Measurements from ENCODE around the gene SCN2B. TPM values are rescaled to one million over a fixed set of nuclear protein-coding genes. Genes with fewer than 3 reads are reported as not detected.

Gene SCN2B
- total RNA-seq, 1 donor from 2014 or later: 0.12 TPM

DNA sequence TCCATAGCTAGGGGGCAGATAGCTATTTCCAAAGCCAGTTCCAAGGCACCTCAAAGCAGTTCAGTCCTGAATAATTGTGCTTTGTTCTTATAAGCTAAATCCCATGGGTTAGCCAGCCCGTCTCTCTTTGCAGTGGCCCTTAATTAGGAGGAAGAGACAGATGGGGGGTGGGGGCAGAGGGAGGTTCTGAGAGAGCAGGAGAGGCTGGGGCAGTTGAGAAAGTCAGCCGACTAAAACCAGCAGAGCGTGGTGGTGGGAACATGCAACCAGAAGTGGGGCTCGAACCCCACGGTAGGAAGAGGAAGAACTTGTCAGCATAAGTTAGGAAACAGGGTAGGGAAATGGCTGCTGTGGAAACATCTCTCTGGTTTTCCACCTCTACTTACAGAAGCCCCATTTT lies 12.9 kb downstream of the SCN2B start:
- Mint-ChIP-seq H3K9me3 (ENCODE audit: low read depth) (no peaks in the 10 kb centered on the region), H3K27ac (ENCODE audit: unreplicated experiment) (no peak overlapping the region), H3K36me3 (ENCODE audit: low read depth) (no peaks in the 10 kb centered on the region), H3K4me1 (ENCODE audit: low read depth) (no peaks in the 10 kb centered on the region), H3K4me3 (ENCODE audit: unreplicated experiment) (no peak overlapping the region), H3K27me3 (ENCODE audit: low read depth) (peaks cover 65% of the 10 kb centered on the region)
- TF ChIP-seq, protein P1, sequence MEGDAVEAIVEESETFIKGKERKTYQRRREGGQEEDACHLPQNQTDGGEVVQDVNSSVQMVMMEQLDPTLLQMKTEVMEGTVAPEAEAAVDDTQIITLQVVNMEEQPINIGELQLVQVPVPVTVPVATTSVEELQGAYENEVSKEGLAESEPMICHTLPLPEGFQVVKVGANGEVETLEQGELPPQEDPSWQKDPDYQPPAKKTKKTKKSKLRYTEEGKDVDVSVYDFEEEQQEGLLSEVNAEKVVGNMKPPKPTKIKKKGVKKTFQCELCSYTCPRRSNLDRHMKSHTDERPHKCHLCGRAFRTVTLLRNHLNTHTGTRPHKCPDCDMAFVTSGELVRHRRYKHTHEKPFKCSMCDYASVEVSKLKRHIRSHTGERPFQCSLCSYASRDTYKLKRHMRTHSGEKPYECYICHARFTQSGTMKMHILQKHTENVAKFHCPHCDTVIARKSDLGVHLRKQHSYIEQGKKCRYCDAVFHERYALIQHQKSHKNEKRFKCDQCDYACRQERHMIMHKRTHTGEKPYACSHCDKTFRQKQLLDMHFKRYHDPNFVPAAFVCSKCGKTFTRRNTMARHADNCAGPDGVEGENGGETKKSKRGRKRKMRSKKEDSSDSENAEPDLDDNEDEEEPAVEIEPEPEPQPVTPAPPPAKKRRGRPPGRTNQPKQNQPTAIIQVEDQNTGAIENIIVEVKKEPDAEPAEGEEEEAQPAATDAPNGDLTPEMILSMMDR (IDR thresholded peaks at IDR 0.05): no peak
- no peak for DNase-seq (ENCODE audit: low spot score)

DNA sequence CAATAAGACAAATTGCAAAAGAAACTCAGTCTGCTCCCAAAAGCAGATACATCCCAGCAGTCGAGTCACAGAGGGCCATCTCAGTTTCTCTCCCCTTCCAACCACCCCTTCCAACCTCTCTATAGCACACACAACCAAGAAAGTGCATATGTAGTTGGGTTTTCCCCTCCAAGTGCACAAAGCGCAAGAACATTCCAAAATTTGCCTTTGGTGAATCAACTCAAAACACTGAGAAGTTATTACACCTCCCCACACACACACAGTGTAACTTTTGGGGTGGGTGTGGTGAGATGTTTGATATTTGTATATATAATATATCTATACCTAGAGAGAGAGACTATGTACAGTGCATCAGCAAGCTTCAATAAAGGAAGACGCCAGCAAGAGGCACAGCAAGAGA lies 13.6 kb downstream of the SCN2B start:
- Mint-ChIP-seq H3K4me1 (ENCODE audit: low read depth) (no peaks in the 10 kb centered on the region), H3K27ac (ENCODE audit: unreplicated experiment) (no peak overlapping the region), H3K36me3 (ENCODE audit: low read depth) (no peaks in the 10 kb centered on the region), H3K27me3 (ENCODE audit: low read depth) (peaks cover 64% of the 10 kb centered on the region), H3K9me3 (ENCODE audit: low read depth) (no peaks in the 10 kb centered on the region), H3K4me3 (ENCODE audit: unreplicated experiment) (no peak overlapping the region)
- DNase-seq (ENCODE audit: low spot score): no peak
- TF ChIP-seq, protein P1 (IDR thresholded peaks at IDR 0.05): no peak

- no peaks in the 10 kb centered on the region for H3K9me3 Mint-ChIP-seq (ENCODE audit: low read depth)
- DNase-seq (ENCODE audit: low spot score): no peak
- no peaks in the 10 kb centered on the region for H3K36me3 Mint-ChIP-seq (ENCODE audit: low read depth)
- H3K27ac Mint-ChIP-seq (ENCODE audit: unreplicated experiment): no peak overlapping the region
- peaks cover 66% of the 10 kb centered on the region for H3K27me3 Mint-ChIP-seq (ENCODE audit: low read depth)
- H3K4me1 Mint-ChIP-seq (ENCODE audit: low read depth): peaks cover 4% of the 10 kb centered on the region
- TF ChIP-seq, protein P1 (IDR thresholded peaks at IDR 0.05): no peak
- H3K4me3 Mint-ChIP-seq (ENCODE audit: unreplicated experiment): no peak overlapping the region
These were observed 14.7 kb downstream of the SCN2B start for GRCh38 chr11:118161786-118162185.

GRCh38 chr11:118157186-118157895 lies 19.1 kb downstream of the SCN2B start:
- Mint-ChIP-seq H3K27me3 (ENCODE audit: low read depth) (peaks cover 70% of the 10 kb centered on the region), H3K4me3 (ENCODE audit: unreplicated experiment) (no peak overlapping the region)

GRCh38 chr11:118156531-118157185 lies 19.8 kb downstream of the SCN2B start:
- no peaks in the 10 kb centered on the region for H3K9me3 Mint-ChIP-seq (ENCODE audit: low read depth)
- H3K4me3 Mint-ChIP-seq (ENCODE audit: unreplicated experiment): no peak overlapping the region
- H3K27me3 Mint-ChIP-seq (ENCODE audit: low read depth): peaks cover 63% of the 10 kb centered on the region
- peaks cover 1% of the 10 kb centered on the region for H3K36me3 Mint-ChIP-seq (ENCODE audit: low read depth)
- no peak for DNase-seq (ENCODE audit: low spot score)
- H3K27ac Mint-ChIP-seq (ENCODE audit: unreplicated experiment): no peak overlapping the region
- H3K4me1 Mint-ChIP-seq (ENCODE audit: low read depth): peaks cover 4% of the 10 kb centered on the region
- TF ChIP-seq, protein P1 (IDR thresholded peaks at IDR 0.05): no peak

More at GRCh38 chr11:118157186-118157895, 19.1 kb downstream of the SCN2B start:
- Mint-ChIP-seq H3K4me1 (ENCODE audit: low read depth) (peaks cover 4% of the 10 kb centered on the region), H3K36me3 (ENCODE audit: low read depth) (peaks cover 1% of the 10 kb centered on the region), H3K9me3 (ENCODE audit: low read depth) (no peaks in the 10 kb centered on the region), H3K27ac (ENCODE audit: unreplicated experiment) (no peak overlapping the region)
- no peak for DNase-seq (ENCODE audit: low spot score)
- TF ChIP-seq, protein P1 (IDR thresholded peaks at IDR 0.05): no peak

All from chondrocyte (in vitro differentiated cells).